SH-SY5Y (cell line): Measurements from ENCODE around the gene GLTPD2.

Experiments
- GATA2 ChIP-seq: IDR thresholded peaks from 2 replicates; pipeline ENCODE4 v1.6.1; 2011; ENCODE audit warnings: mild to moderate bottlenecking, low read depth, low read length
- GATA3 ChIP-seq: IDR thresholded peaks from 2 replicates; pipeline ENCODE4 v1.6.1; 2011; ENCODE audit warnings: low read depth, mild to moderate bottlenecking, low read length, moderate library complexity

GRCh38 chr17:4782652-4783051 lies 6.1 kb upstream of the GLTPD2 start:
- no peak for TF ChIP-seq GATA2
- no peak for TF ChIP-seq GATA3
